RPMI8226 (cell line): Measurements from ENCODE around the gene SERF1B.
"Not testable (repeated sequence)": the region's sequence is repeated elsewhere in the genome, so short reads cannot be mapped to it uniquely, and the experiment has no call there.

Experiments used
- DNase-seq: peaks from one replicate; pipeline ENCODE4 v3.0.0-alpha.2; 2015

Gene SERF1B

DNA sequence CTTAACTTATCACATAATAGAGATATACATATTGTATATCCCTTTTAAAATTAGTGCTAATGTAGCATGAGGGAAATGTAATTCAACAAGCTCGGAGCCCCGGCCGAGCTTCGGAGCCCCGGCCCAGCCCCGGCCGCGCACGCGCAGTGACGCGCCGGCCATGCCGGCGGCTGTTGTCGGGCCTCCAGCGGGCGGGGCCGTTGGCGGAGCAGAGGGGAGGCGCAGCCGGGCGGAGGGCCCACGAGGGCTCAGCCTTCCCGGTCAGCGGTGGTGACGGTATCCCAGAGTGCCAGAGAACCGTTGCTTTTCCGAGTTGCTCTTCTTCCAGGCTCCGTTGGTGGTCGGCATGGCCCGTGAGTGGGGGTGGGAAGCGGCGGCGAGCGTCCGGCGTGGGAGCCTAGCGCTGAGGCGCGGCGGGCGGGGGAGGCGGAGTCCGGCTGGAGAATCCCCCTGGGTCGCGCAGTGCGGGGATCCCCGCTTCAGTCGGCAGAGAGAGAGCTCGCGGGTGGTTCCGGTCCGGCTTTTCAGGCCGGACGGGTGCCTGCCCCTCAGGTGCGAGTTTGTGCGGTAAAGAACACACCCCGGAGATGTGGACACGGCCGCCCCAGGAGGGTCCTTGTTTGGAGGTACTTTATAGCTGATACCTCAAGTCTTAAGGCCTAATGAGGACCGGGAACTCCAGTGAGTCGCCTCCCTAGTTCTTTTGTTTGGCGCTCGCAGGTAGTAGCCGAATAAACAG, at the start of gene SERF1B:
TSS of gene SERF1B (plus strand) at position 146 of the 739 bp plus-strand sequence. CDS start at position 347, 201 bp downstream.
- DNase-seq = not testable (repeated sequence)

DNA sequence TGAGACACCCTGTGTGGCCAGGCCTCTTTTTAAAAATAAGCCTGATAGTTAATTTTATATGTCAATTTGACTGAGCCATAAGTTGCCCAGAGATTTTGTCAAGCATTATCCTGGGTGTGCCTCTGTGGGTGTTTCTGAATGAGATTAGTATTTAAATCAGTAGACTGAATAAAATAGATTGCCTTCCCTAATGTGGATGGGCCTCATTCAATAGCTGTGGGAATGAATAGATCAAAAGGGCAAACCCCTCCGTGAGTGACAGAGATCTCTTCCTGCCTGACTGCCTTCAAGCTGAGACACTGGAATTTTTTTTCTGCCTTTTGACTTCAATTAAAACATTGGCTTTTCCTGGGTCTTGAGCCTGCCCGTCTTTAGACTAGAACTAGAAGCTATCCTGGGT, 33.3 kb upstream of the SERF1B start:
- DNase-seq = not testable (repeated sequence)

DNA sequence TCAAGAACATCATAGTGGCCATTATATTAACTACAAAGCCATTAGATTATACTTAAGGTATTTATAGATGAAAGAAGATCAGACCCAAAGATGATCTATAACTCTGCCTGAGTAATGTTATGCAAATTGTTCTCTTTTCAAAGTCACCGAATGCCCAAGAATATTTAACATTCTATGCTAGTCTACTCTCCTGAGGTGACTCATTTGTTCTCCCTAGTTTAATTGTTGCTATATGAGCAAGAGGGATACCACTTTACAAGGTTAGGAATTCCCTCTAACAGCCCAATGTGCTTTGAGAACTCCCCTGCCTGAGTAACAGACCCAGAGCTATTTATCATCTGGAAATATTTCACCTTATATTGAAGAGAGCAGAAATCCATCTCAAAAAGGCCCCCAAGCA, 29.5 kb upstream of the SERF1B start:
- not testable (repeated sequence) for DNase-seq

DNA sequence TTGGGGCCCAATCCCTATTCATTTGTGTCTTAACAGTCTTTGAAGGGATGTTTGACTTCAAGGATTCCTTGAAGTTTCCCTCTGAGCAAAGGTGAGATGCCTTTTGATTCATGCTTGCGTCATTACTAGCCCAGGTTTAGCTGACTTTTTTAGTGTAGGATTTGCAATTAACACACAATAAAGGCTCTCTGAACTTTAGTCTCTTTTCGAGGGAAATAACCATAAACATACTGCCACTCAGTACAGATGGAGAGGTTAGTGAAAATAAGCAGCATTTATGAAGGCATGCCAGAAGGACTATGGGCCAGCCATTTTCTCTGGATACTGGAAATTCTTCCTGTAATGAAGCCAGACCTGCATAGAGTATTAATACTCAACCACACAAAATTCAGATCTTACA, 4.4 kb upstream of the SERF1B start:
- not testable (repeated sequence) for DNase-seq

DNA sequence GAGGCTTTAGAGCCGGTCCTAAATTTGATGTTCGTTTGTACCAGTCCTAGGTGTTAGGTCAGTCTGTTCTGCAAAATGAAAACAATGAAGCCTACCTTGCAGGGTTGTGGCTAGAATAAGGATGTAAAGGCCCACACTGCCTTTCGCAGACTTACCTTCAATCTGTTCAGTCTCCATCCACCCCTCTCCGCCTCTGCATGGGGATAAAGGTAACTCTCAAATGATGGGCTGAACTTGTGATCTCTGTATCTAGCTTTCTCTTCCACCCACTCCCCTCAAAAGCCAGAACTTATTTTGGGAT, 744 bp downstream of the SERF1B start:
- DNase-seq = not testable (repeated sequence)

DNA sequence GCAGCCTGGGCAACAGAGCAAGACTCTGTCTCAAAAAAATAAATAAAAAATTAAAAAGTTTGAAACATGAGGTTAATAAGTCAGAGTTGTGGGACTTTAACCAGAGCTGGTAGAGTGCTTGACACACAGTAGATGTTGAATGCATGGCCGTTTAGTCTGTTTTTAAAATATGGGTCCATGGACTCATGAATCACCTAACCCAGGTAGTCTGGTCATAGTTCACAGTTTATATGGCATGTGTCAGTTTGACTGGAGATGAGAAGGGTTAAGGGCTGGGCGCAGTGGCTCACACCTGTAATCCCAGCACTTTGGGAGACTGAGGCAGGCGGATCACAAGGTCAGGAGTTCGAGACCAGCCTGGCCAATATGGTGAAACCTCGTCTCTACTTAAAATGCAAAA, 6.2 kb downstream of the SERF1B start:
- not testable (repeated sequence) for DNase-seq

DNA sequence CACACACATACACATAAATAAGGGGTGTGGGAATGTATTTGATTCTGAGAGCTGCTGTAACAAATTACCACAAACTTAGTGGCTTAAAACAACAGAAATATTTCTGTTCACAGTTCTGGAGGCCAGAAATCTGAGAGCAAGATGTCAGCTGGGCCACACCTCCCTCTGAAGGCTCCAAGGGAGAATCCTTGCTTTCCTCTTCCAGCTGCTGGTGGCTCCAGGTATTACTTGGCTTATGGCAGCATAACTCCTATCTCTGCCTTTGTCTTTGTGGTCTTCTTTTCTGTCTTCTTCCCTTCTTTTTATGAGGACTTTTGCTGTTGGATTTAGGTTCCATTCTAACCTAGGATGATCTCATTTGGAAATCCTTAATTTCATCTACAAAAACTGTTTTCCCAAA, 16.4 kb downstream of the SERF1B start:
- not testable (repeated sequence) for DNase-seq

DNA sequence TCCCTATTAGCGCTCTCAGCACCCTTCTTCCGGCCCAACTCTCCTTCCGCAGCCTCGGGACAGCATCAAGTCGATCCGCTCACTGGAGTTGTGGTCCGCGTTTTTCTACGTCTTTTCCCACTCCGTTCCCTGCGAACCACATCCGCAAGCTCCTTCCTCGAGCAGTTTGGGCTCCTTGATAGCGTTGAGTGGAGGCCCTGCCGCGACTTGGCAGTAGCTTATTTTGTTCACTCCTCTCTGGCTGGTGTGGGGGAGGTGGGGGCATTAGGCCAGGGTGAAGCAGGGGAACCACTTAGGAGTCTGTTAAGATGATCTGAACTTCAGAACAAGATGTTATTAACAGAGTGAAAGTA, 24.7 kb downstream of the SERF1B start:
- DNase-seq = not testable (repeated sequence)

DNA sequence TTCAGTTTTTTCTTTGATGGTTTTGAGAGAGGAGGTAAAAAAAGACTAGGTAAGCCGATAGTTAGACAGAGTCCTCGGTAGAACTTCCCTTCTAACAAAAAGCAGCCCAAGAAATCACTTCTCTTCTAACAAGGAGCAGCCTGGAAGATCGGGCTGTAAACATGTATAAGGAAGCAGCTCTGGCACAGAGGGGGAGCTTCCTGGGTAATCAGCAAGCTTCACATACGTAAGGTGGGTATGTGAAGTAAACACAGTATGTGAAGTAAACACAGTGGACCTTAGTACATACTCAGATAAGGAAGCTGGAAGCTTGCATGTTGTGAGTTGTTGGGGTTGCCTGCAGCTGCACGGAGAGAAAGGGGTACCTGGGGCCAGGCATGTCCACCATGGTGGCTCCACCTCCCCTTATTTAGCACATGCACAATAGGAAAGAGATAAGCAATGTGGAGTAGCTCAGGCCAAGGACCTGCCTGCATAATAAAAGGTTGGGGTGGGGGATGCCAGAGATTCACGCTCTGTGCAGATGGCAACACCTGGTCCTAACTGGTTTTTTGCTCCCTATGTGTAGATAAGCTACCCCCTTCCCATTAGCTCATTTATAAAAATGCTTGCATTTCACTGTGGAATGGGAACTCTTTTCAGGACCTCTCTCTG, 31.4 kb downstream of the SERF1B start:
- not testable (repeated sequence) for DNase-seq

DNA sequence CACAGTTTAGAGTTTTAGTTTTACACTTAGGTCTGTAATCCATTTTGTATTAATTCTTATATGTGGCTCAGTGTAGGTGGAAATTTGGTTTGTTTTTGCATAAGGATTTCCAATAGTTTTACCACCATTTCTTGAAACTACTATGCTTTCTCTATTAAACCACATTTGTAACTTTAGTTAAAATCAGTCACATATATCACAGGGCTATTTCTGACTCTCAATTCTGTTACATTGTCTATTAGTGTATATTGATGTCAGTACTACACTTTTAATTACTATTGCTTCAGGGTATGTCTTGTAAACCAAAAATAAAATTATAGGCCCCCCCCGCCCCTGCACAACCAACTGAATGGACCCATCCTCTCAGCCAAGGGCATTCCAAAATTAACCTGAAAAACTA, 32.1 kb downstream of the SERF1B start:
- not testable (repeated sequence) for DNase-seq

DNA sequence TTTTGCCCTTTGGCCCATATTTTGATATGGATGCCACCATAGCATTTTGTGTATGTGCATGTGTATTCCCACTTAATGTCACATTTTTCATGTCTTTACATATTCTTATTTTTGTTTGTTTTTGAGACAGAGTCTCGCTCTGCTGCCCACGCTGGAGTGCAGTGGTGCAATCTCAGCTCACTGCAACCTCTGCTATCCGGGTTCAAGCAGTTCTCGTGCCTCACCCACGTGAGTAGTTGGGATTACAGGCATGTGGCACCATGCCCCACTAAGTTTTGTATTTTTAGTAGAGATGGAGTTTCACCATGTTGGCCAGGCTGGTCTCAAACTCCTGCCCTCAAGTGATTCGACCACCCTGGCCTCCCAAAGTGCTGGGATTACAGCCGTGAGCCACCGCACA, 52.6 kb downstream of the SERF1B start:
- DNase-seq = not testable (repeated sequence)

DNA sequence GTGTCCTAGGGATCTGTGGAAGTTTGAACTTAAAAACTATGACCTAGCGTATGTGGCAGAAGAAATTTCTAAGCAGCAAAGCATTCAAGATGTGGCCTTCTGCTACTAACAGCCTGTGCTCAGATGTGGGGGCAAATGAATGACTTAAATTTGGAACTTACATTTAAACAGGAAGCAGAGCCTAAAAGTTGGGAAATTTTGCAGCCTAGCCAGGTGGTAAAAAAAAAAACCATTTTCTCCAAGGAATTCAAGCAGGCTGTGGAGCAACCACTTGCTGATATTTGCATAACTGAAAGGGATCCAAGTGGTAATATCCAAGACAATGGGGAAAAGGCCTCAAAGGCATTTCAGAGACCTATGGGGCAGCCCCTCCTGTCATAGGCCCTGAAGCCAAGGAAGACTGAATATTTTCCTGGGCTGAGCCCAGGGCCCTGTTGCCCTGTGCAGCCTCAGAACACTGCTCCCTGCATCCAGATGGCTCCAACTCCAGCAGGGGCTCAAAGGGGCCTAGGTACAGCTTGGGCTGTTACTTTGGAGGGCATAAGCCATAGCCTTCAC, 63.9 kb downstream of the SERF1B start:
- DNase-seq = not testable (repeated sequence)

DNA sequence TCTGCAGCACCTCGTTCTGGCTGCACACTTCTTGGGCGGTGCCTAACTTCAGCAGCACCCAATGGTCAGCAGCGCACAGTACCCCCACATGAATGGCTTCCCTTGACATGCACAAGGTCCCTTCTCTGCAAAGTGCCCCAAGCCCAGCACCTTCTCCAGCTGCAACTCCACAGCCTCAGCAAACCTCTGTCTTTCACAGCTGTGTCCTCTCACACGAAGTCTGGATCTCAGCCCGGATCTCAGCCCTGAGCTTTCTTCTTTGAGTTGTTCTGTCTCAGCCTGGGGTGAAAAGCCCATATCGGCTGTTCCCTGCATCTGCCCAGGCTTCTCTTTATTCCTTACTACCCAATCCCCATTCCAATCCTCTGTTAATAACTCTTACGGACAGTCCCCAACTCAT, 66.7 kb downstream of the SERF1B start:
- not testable (repeated sequence) for DNase-seq
